H9 (cell line): ENCODE measurements around the gene PRDM5. TPM values are rescaled to one million over a fixed set of nuclear protein-coding genes. Genes with fewer than 3 reads are reported as not detected.
A peak's percentile ranks its signal among the peaks of the same experiment; 100 is the strongest.

Experiments
- DNase-seq: peaks from one replicate; pipeline ENCODE4 v3.0.0-alpha.2; 2017
- H2AFZ ChIP-seq: one replicate; pipeline ENCODE4 v1.6.1; 2013; ENCODE audit warnings: mild to moderate bottlenecking, low read length, control low read depth, moderate library complexity
- H2AK5ac ChIP-seq: 2 replicates; pipeline ENCODE4 v1.6.1; 2013; ENCODE audit warnings: low read length, control low read depth, mixed read lengths; ENCODE audit not compliant: insufficient read length
- H2BK120ac ChIP-seq: one replicate; pipeline ENCODE4 v1.6.1; 2013; ENCODE audit warnings: low read depth, mild to moderate bottlenecking, low read length, control low read depth, inconsistent platforms; ENCODE audit not compliant: poor library complexity, severe bottlenecking
- H2BK12ac ChIP-seq: 2 replicates; pipeline ENCODE4 v1.6.1; 2013; ENCODE audit warnings: low read length, control low read depth, mixed read lengths, low read depth; ENCODE audit not compliant: insufficient read length
- H2BK15ac ChIP-seq: 2 replicates; pipeline ENCODE4 v1.6.1; 2013; ENCODE audit warnings: low read depth, low read length, control low read depth
- H2BK20ac ChIP-seq: one replicate; pipeline ENCODE4 v1.6.1; 2013; ENCODE audit warnings: low read depth, mild to moderate bottlenecking, low read length, control low read depth, inconsistent platforms; ENCODE audit not compliant: poor library complexity, severe bottlenecking
- H2BK5ac ChIP-seq: 2 replicates; pipeline ENCODE4 v1.6.1; 2013; ENCODE audit warnings: low read length, control low read depth, mixed read lengths; ENCODE audit not compliant: insufficient read length
- H3K14ac ChIP-seq: 2 replicates; pipeline ENCODE4 v1.6.1; 2013; ENCODE audit warnings: low read length, control low read depth; ENCODE audit not compliant: insufficient read depth
- H3K18ac ChIP-seq: 2 replicates; pipeline ENCODE4 v1.6.1; 2013; ENCODE audit warnings: low read depth, mild to moderate bottlenecking, mixed read lengths, low read length, control low read depth; ENCODE audit not compliant: insufficient read length
- H3K23ac ChIP-seq: 2 replicates; pipeline ENCODE4 v1.6.1; 2013; ENCODE audit warnings: low read length, control low read depth, mixed read lengths, low read depth; ENCODE audit not compliant: insufficient read length
- H3K23me2 ChIP-seq: 2 replicates; pipeline ENCODE4 v1.6.1; 2013; ENCODE audit warnings: low read depth, mild to moderate bottlenecking, mixed read lengths, low read length, control low read depth; ENCODE audit not compliant: insufficient read length, poor library complexity, severe bottlenecking
- H3K27ac ChIP-seq: 2 replicates; pipeline ENCODE4 v1.5.1; 2013; ENCODE audit warnings: low read length, control low read depth, mixed read lengths, low read depth; ENCODE audit not compliant: insufficient read length
- H3K27me3 ChIP-seq: 2 replicates; pipeline ENCODE4 v1.6.1; 2013; ENCODE audit warnings: low read length, control low read depth, inconsistent platforms; ENCODE audit not compliant: insufficient read depth
- H3K4ac ChIP-seq: 2 replicates; pipeline ENCODE4 v1.6.1; 2013; ENCODE audit warnings: low read depth, mild to moderate bottlenecking, control low read depth, inconsistent platforms, low read length, moderate library complexity
- H3K4me1 ChIP-seq: 2 replicates; pipeline ENCODE4 v1.6.1; 2013; ENCODE audit warnings: low read length, control low read depth, inconsistent platforms; ENCODE audit not compliant: insufficient read depth
- H3K4me2 ChIP-seq: 2 replicates; pipeline ENCODE4 v1.6.1; 2013; ENCODE audit warnings: low read length, control low read depth, mixed read lengths; ENCODE audit not compliant: insufficient read length, insufficient read depth
- H3K56ac ChIP-seq: 2 replicates; pipeline ENCODE4 v1.6.1; 2013; ENCODE audit warnings: low read depth, mild to moderate bottlenecking, mixed read lengths, low read length, control low read depth; ENCODE audit not compliant: insufficient read length
- H3K79me1 ChIP-seq: 2 replicates; pipeline ENCODE4 v1.6.1; 2013; ENCODE audit warnings: low read depth, mild to moderate bottlenecking, moderate library complexity, low read length, control low read depth, inconsistent platforms; ENCODE audit not compliant: insufficient read depth, poor library complexity, severe bottlenecking
- H3K79me2 ChIP-seq: 2 replicates; pipeline ENCODE4 v1.6.1; 2013; ENCODE audit warnings: low read length, control low read depth, inconsistent platforms; ENCODE audit not compliant: insufficient read depth
- H3K9ac ChIP-seq: 2 replicates; pipeline ENCODE4 v1.6.1; 2013; ENCODE audit warnings: low read length, control low read depth, mixed read lengths; ENCODE audit not compliant: insufficient read length; ENCODE audit errors: extremely low read depth
- H3K9me3 ChIP-seq: one replicate; pipeline ENCODE4 v1.6.1; 2013; ENCODE audit warnings: low read depth, low read length, inconsistent platforms; ENCODE audit not compliant: control insufficient read depth
- H3T11ph ChIP-seq: one replicate; pipeline ENCODE4 v1.6.1; 2013; ENCODE audit warnings: mild to moderate bottlenecking, low read length, control low read depth, inconsistent platforms
- H4K20me1 ChIP-seq: one replicate; pipeline ENCODE4 v1.6.1; 2013; ENCODE audit not compliant: control insufficient read depth, insufficient read length, insufficient read depth
- H4K5ac ChIP-seq: 2 replicates; pipeline ENCODE4 v1.6.1; 2013; ENCODE audit warnings: low read depth, mild to moderate bottlenecking, mixed read lengths, low read length, control low read depth; ENCODE audit not compliant: insufficient read length
- H4K8ac ChIP-seq: replicated peaks from 2 replicates; pipeline ENCODE4 v1.6.1; 2013; ENCODE audit warnings: low read length, control low read depth, mixed read lengths, low read depth; ENCODE audit not compliant: insufficient read length
- H4K91ac ChIP-seq: 2 replicates; pipeline ENCODE4 v1.6.1; 2013; ENCODE audit warnings: low read depth, mild to moderate bottlenecking, moderate library complexity, mixed read lengths, low read length, control low read depth; ENCODE audit not compliant: insufficient read length
- H3K27ac Mint-ChIP-seq, 3 experiments: 2 replicates in 2 of 3; 3 replicates in 1 of 3; pipeline ENCODE4 v1.8.0; 2020 to 2021; ENCODE audit warnings: mixed read lengths in 3 of 3, mild to moderate bottlenecking in 1 of 3, moderate library complexity in 1 of 3
- H3K27me3 Mint-ChIP-seq: 2 replicates; pipeline ENCODE4 v1.8.0; 2021; ENCODE audit warnings: low read depth, mild to moderate bottlenecking, moderate library complexity, mixed read lengths
- H3K36me3 Mint-ChIP-seq, 3 experiments: 2 replicates in 2 of 3; 3 replicates in 1 of 3; pipeline ENCODE4 v1.8.0; 2020 to 2021; ENCODE audit warnings: low read depth in 3 of 3, mixed read lengths in 3 of 3; ENCODE audit not compliant: insufficient read depth in 1 of 3
- H3K4me1 Mint-ChIP-seq, 2 experiments: 2 replicates each; pipeline ENCODE4 v1.8.0; 2020; ENCODE audit warnings: mixed read lengths in 2 of 2
- H3K4me3 Mint-ChIP-seq, 2 experiments: 2 replicates in 1 of 2; 3 replicates in 1 of 2; pipeline ENCODE4 v1.8.0; 2020 to 2021; ENCODE audit warnings: mild to moderate bottlenecking in 2 of 2, mixed read lengths in 2 of 2, moderate library complexity in 1 of 2
- H3K9me3 Mint-ChIP-seq, 2 experiments: 2 replicates in 1 of 2; 3 replicates in 1 of 2; pipeline ENCODE4 v1.8.0; 2020; ENCODE audit warnings: mild to moderate bottlenecking in 2 of 2, mixed read lengths in 2 of 2, moderate library complexity in 1 of 2
- WGBS: extraction: QIAGEN DNeasy Blood & Tissue Kit; methylation state at CpG from one replicate; pipeline ENCODE4 v1.1.7; 2013; ENCODE audit warnings: missing lambda C conversion rate, low lambda C conversion rate, mixed read lengths; ENCODE audit not compliant: insufficient read length; ENCODE audit errors: extremely low coverage; 5-methylcytosine and 5-hydroxymethylcytosine counted together
- total RNA-seq: library from RNA; stranded (reverse); gene quantifications from 2 replicates; pipeline ENCODE4 v1.2.1, GENCODE V29; 2021
- TF ChIP-seq, protein P1 (sequence below): fragments of 200-600 bp; sonication (generic); conservative IDR thresholded peaks from 3 replicates; pipeline ENCODE4 v1.8.0; 2021; ENCODE audit warnings: antibody characterized with exemption, mild to moderate bottlenecking

The PRDM5 gene
- total RNA-seq, 1 experiment from 2014 or later, result 21.7 TPM

DNA sequence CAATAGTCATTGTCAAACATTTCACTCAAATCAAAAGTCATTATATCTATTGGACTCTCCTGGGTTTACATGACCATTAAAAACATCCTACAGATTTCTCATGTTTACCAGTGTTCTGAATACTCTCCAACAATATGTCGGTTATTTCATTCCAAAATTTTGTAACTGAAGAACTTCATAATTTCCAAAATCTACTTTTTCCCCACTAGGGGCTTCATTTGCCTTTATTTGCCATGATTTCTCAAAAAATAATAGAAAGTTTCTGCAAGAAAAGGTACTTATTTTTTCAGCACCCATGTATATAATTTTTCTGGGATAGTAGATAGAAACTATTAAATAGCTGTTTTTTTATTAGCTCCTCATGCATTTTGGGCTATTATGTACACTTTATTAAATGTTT is 49.0 kb downstream of the PRDM5 start:
- no peak overlapping the region for H2BK120ac ChIP-seq

More for the DNA sequence above, 49.0 kb downstream of the PRDM5 start:
- no peaks in the 10 kb centered on the region for H4K20me1 ChIP-seq
- H2BK5ac ChIP-seq, result no peak overlapping the region
- H4K8ac ChIP-seq, result no peak overlapping the region
- Mint-ChIP-seq H3K27me3 (no peaks in the 10 kb centered on the region), H3K4me1 (peaks cover 23 to 27% of the 10 kb centered on the region in 2 experiments), H3K9me3 (no peaks in the 10 kb centered on the region; a peak in 1 of 5 replicates), H3K4me3 (no peak overlapping the region), H3K36me3 (peaks cover 0 to under 1% (median 0%) of the 10 kb centered on the region in 3 experiments; a peak in 1 of 7 replicates), H3K27ac (no peak overlapping the region)
- WGBS, result no CpG with 5 or more reads among the region's 1 CpG
- no peak overlapping the region for H3K56ac ChIP-seq
- H3K79me2 ChIP-seq, result no peaks in the 10 kb centered on the region
- H3K27me3 ChIP-seq, result no peaks in the 10 kb centered on the region
- no peak for DNase-seq
- no peak overlapping the region for H2BK20ac ChIP-seq
- TF ChIP-seq, protein P1, sequence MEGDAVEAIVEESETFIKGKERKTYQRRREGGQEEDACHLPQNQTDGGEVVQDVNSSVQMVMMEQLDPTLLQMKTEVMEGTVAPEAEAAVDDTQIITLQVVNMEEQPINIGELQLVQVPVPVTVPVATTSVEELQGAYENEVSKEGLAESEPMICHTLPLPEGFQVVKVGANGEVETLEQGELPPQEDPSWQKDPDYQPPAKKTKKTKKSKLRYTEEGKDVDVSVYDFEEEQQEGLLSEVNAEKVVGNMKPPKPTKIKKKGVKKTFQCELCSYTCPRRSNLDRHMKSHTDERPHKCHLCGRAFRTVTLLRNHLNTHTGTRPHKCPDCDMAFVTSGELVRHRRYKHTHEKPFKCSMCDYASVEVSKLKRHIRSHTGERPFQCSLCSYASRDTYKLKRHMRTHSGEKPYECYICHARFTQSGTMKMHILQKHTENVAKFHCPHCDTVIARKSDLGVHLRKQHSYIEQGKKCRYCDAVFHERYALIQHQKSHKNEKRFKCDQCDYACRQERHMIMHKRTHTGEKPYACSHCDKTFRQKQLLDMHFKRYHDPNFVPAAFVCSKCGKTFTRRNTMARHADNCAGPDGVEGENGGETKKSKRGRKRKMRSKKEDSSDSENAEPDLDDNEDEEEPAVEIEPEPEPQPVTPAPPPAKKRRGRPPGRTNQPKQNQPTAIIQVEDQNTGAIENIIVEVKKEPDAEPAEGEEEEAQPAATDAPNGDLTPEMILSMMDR, result peak; percentile 47; the same call in 2 of the 3 replicates
- H3K23me2 ChIP-seq, result no peaks in the 10 kb centered on the region
- no peak overlapping the region for H3K9ac ChIP-seq
- H3K14ac ChIP-seq, result no peak overlapping the region
- no peaks in the 10 kb centered on the region; the same call in 1 of the 2 replicates for H3K4me1 ChIP-seq
- no peak overlapping the region for H3K4me2 ChIP-seq
- H3K79me1 ChIP-seq, result no peaks in the 10 kb centered on the region
- H2BK12ac ChIP-seq, result no peak overlapping the region
- no peak overlapping the region for H3K23ac ChIP-seq
- H3K4ac ChIP-seq, result no peak overlapping the region
- H4K5ac ChIP-seq, result no peak overlapping the region
- H2AK5ac ChIP-seq, result no peak overlapping the region
- H2BK15ac ChIP-seq, result no peak overlapping the region
- H4K91ac ChIP-seq, result no peak overlapping the region
- no peak overlapping the region for H3T11ph ChIP-seq
- H3K9me3 ChIP-seq, result no peaks in the 10 kb centered on the region
- no peak overlapping the region for H3K18ac ChIP-seq
- no peak overlapping the region for H2AFZ ChIP-seq
- no peak overlapping the region for H3K27ac ChIP-seq
